HFFc6 (cell line): ENCODE measurements around the gene NTM. TPM values are rescaled to one million over a fixed set of nuclear protein-coding genes. Genes with fewer than 3 reads are reported as not detected.

Source experiments
- DNase-seq: peaks from one replicate; pipeline ENCODE4 v3.0.0-alpha.2; 2018
- H3K27ac Mint-ChIP-seq: 2 replicates; pipeline ENCODE4 v1.8.0; 2020; ENCODE audit warnings: mild to moderate bottlenecking, mixed read lengths
- H3K27me3 Mint-ChIP-seq: 2 replicates; pipeline ENCODE4 v1.8.0; 2021; ENCODE audit warnings: mild to moderate bottlenecking, moderate library complexity, mixed read lengths; ENCODE audit not compliant: insufficient read depth
- H3K36me3 Mint-ChIP-seq: 2 replicates; pipeline ENCODE4 v1.8.0; 2021; ENCODE audit warnings: low read depth, mixed read lengths
- H3K4me1 Mint-ChIP-seq: 2 replicates; pipeline ENCODE4 v1.8.0; 2020; ENCODE audit warnings: low read depth, mixed read lengths
- H3K4me3 Mint-ChIP-seq: 2 replicates; pipeline ENCODE4 v1.8.0; 2020; ENCODE audit warnings: mild to moderate bottlenecking, moderate library complexity, mixed read lengths
- H3K9me3 Mint-ChIP-seq: 2 replicates; pipeline ENCODE4 v1.8.0; 2020; ENCODE audit warnings: mild to moderate bottlenecking, mixed read lengths
- total RNA-seq, 6 experiments: library from RNA; stranded (reverse); fragmentation: NEBNext Ultra II Directional; extraction: Animal tissue kit (Norgen Biotek cat#: 25700); gene quantifications; 2 replicates in 1 of 6; 3 replicates in 5 of 6; pipeline ENCODE4 v1.2.3, GENCODE V29; 2021
- TF ChIP-seq, protein P1 (sequence below): fragments of 200-600 bp; sonication (generic); IDR thresholded peaks from 2 replicates; pipeline ENCODE4 v1.5.0; 2021; ENCODE audit warnings: antibody characterized with exemption, mild to moderate bottlenecking

The NTM gene
- total RNA-seq, 6 experiments from 2014 or later = 18.3 to 23.6 (median 21.7) TPM

- H3K27me3 Mint-ChIP-seq = peaks cover 9% of the 10 kb centered on the region
Observed at GRCh38 chr11:131476266-131476665, 105.9 kb downstream of the NTM start.

GRCh38 chr11:131478341-131478740, 107.9 kb downstream of the NTM start:
- Mint-ChIP-seq H3K9me3 (no peaks in the 10 kb centered on the region; the same call in 1 of the 2 replicates), H3K36me3 (no peaks in the 10 kb centered on the region), H3K4me3 (no peak overlapping the region), H3K4me1 (no peaks in the 10 kb centered on the region), H3K27ac (no peak overlapping the region), H3K27me3 (peaks cover 7% of the 10 kb centered on the region)
- TF ChIP-seq, protein P1, sequence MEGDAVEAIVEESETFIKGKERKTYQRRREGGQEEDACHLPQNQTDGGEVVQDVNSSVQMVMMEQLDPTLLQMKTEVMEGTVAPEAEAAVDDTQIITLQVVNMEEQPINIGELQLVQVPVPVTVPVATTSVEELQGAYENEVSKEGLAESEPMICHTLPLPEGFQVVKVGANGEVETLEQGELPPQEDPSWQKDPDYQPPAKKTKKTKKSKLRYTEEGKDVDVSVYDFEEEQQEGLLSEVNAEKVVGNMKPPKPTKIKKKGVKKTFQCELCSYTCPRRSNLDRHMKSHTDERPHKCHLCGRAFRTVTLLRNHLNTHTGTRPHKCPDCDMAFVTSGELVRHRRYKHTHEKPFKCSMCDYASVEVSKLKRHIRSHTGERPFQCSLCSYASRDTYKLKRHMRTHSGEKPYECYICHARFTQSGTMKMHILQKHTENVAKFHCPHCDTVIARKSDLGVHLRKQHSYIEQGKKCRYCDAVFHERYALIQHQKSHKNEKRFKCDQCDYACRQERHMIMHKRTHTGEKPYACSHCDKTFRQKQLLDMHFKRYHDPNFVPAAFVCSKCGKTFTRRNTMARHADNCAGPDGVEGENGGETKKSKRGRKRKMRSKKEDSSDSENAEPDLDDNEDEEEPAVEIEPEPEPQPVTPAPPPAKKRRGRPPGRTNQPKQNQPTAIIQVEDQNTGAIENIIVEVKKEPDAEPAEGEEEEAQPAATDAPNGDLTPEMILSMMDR = no peak
- DNase-seq = no peak

More at GRCh38 chr11:131476266-131476665, 105.9 kb downstream of the NTM start:
- H3K9me3 Mint-ChIP-seq = no peaks in the 10 kb centered on the region
- no peak overlapping the region for H3K4me3 Mint-ChIP-seq
- H3K36me3 Mint-ChIP-seq = no peaks in the 10 kb centered on the region
- TF ChIP-seq, protein P1 = no peak
- no peaks in the 10 kb centered on the region for H3K4me1 Mint-ChIP-seq
- H3K27ac Mint-ChIP-seq = no peak overlapping the region
- DNase-seq = no peak

- H3K4me1 Mint-ChIP-seq = 0 out of 2 replicates have a peak, but pooled peaks cover 6% of the 10 kb centered on the region
- no peak overlapping the region for H3K4me3 Mint-ChIP-seq
- DNase-seq = no peak
- peaks cover 4% of the 10 kb centered on the region; the same call in 1 of the 2 replicates for H3K27me3 Mint-ChIP-seq
- no peak overlapping the region for H3K27ac Mint-ChIP-seq
- H3K36me3 Mint-ChIP-seq = no peaks in the 10 kb centered on the region
- TF ChIP-seq, protein P1 = no peak
- H3K9me3 Mint-ChIP-seq = no peaks in the 10 kb centered on the region; the same call in 1 of the 2 replicates
Observed at GRCh38 chr11:131481303-131481702, 110.9 kb downstream of the NTM start.

DNA sequence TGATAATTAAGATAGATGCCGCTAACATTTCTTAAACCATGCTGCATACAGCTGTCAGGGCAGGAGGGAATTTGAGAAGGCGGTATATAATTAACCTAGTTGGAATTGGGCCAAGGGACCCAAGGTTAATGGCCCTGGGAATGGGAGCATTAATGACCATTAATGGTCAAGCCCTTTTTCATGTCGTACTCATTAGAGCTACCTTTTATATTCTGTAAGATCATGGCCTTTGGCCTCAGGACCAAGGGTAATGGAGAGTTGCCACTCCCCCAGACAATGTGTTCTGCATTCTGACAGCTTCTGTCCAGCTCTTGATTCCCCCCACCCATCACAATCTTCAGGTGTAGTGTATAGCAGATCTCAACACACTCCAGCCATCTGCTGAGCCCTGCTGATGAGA, 111.6 kb downstream of the NTM start:
- H3K4me3 Mint-ChIP-seq = no peak overlapping the region
- TF ChIP-seq, protein P1 = no peak
- H3K27ac Mint-ChIP-seq = no peak overlapping the region
- no peaks in the 10 kb centered on the region; the same call in 1 of the 2 replicates for H3K9me3 Mint-ChIP-seq
- 0 out of 2 replicates have a peak, but pooled peaks cover 8% of the 10 kb centered on the region for H3K4me1 Mint-ChIP-seq
- peaks cover 2% of the 10 kb centered on the region; the same call in 1 of the 2 replicates for H3K27me3 Mint-ChIP-seq
- no peaks in the 10 kb centered on the region for H3K36me3 Mint-ChIP-seq
- DNase-seq = no peak

DNA sequence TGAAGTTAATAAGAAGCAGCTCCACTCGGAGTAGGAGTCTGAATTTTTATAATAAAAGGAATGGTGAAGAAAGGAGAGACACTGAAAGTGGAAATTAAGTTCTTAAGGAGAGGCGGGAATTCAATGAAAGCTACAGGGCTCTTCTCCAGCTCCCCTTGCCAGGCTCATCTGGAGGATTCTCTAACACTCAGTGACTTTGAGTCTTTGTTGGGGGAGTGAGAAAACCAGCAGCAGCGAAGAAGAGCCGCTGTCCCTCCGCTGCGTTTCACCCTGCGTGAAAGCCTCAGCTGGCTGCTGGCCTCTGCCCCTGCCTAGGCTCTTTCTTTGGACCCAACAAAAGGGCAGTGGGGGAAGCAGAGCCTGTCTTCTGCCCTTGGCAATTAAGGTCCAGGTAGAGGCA, 113.0 kb downstream of the NTM start:
- H3K27ac Mint-ChIP-seq = no peak overlapping the region
- no peaks in the 10 kb centered on the region; the same call in 1 of the 2 replicates for H3K9me3 Mint-ChIP-seq
- DNase-seq = no peak
- H3K36me3 Mint-ChIP-seq = no peaks in the 10 kb centered on the region
- 0 out of 2 replicates have a peak, but pooled peaks cover 8% of the 10 kb centered on the region for H3K4me1 Mint-ChIP-seq
- no peak overlapping the region for H3K4me3 Mint-ChIP-seq
- peaks cover 4% of the 10 kb centered on the region for H3K27me3 Mint-ChIP-seq
- TF ChIP-seq, protein P1 = no peak
